Endothelial cell of umbilical vein (primary cell): Measurements from ENCODE around the gene MMS19.

Experiments used
- EZH2 ChIP-seq: IDR thresholded peaks from 2 replicates; pipeline ENCODE4 v1.6.1; 2012; ENCODE audit warnings: borderline replicate concordance, low read depth, mild to moderate bottlenecking, moderate library complexity, low read length, inconsistent platforms; ENCODE audit not compliant: severe bottlenecking
- MAX ChIP-seq: IDR thresholded peaks from 2 replicates; pipeline ENCODE4 v1.6.1; 2011; ENCODE audit not compliant: insufficient read depth, insufficient read length
- POLR2A ChIP-seq: IDR thresholded peaks from 2 replicates; pipeline ENCODE4 v1.6.1; 2012; ENCODE audit warnings: low read depth, mild to moderate bottlenecking, control low read depth, low read length
- POLR2AphosphoS5 ChIP-seq: IDR thresholded peaks from 2 replicates; pipeline ENCODE4 v1.6.1; 2012; ENCODE audit warnings: low read depth, mild to moderate bottlenecking, control low read depth, low read length, moderate library complexity; ENCODE audit not compliant: insufficient read depth
- TF ChIP-seq, protein P1 (sequence below), 2 donors: IDR thresholded peaks; 1 replicate in 1 of 2; 2 replicates in 1 of 2; pipeline ENCODE4 v1.5.1; 2011; ENCODE audit warnings: low read length in 2 of 2, mild to moderate bottlenecking in 2 of 2, moderate library complexity in 2 of 2, control low read depth in 1 of 2, inconsistent platforms in 1 of 2, low read depth in 1 of 2; ENCODE audit not compliant: insufficient read depth in 1 of 2; ENCODE audit errors: extremely low read depth in 1 of 2

DNA sequence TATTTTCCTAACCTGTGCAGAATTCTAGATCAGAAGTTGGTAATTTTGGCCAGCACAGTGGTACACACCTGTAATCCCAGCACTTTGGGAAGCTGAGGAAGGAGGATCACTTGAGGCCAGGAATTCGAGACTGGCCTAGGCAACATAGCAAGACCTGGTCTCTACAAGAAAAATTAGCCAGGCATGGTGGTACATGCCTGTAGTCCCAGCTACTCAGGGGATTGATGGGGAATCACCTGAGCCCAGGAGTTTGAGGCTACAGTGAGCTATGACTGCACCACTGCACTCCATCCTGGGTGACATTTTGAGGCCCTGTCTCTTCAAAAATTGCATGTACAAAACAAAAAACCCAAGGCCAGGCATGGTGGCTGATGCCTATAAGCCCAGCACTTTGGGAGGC is 63.7 kb downstream of the MMS19 start:
- TF ChIP-seq MAX (no peak), POLR2A (no peak), POLR2AphosphoS5 (peak; percentile 37), EZH2 (no peak)
- TF ChIP-seq, protein P1, sequence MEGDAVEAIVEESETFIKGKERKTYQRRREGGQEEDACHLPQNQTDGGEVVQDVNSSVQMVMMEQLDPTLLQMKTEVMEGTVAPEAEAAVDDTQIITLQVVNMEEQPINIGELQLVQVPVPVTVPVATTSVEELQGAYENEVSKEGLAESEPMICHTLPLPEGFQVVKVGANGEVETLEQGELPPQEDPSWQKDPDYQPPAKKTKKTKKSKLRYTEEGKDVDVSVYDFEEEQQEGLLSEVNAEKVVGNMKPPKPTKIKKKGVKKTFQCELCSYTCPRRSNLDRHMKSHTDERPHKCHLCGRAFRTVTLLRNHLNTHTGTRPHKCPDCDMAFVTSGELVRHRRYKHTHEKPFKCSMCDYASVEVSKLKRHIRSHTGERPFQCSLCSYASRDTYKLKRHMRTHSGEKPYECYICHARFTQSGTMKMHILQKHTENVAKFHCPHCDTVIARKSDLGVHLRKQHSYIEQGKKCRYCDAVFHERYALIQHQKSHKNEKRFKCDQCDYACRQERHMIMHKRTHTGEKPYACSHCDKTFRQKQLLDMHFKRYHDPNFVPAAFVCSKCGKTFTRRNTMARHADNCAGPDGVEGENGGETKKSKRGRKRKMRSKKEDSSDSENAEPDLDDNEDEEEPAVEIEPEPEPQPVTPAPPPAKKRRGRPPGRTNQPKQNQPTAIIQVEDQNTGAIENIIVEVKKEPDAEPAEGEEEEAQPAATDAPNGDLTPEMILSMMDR (IDR thresholded peaks at IDR 0.05; ENCODE audit: extremely low read depth in 1 of 2, insufficient read depth in 1 of 2, low read depth in 1 of 2, low read length in 2 of 2) = no peak
